PC-9 (cell line): ENCODE measurements around the gene CLDN19. TPM values are rescaled to one million over a fixed set of nuclear protein-coding genes. Genes with fewer than 3 reads are reported as not detected.

Source experiments
- Bru-seq: library from RNA; stranded (reverse); fragments of 400-500 nt; gene quantifications from one replicate; lab custom pipeline; 2021; lab: Mats Ljungman, UMichigan
- BruChase-seq, 2 experiments: library from RNA; stranded (reverse); fragments of 400-500 nt; gene quantifications; one replicate each; lab custom pipeline; 2021; lab: Mats Ljungman, UMichigan
- BruUV-seq: library from RNA; stranded (reverse); fragments of 400-500 nt; replicated peaks from 2 replicates; lab custom pipeline; 2021; lab: Mats Ljungman, UMichigan
- CTCF ChIA-PET: fragments of 300-600 bp; sonication (Branson Sonifier 250); formaldehyde crosslinking; loops from one replicate; lab custom pipeline; 2022; ENCODE audit warnings: antibody characterized with exemption; lab: Charles Lee
- POLR2A ChIA-PET: fragments of 300-600 bp; sonication (Branson Sonifier 250); formaldehyde crosslinking; loops from one replicate; lab custom pipeline; 2022; ENCODE audit warnings: antibody characterized with exemption; ENCODE audit not compliant: unreplicated experiment; lab: Charles Lee
- DNase-seq, 2 experiments: peaks; one replicate each; pipeline versions ENCODE4 v3.0.0 to v3.0.0-alpha.2; 2015 to 2022; ENCODE audit warnings: mixed read lengths in 1 of 2
- H2AFZ ChIP-seq: fragments of 200-600 bp; sonication (generic); 2 replicates; pipeline ENCODE4 v1.8.1; 2017; ENCODE audit warnings: antibody characterized with exemption
- H3F3A ChIP-seq: fragments of 200-600 bp; sonication (generic); 2 replicates; pipeline ENCODE4 v1.8.1; 2017; ENCODE audit warnings: antibody characterized with exemption, mild to moderate bottlenecking, low read depth; ENCODE audit not compliant: insufficient read depth
- H3K27ac ChIP-seq: fragments of 200-600 bp; sonication (generic); 2 replicates; pipeline ENCODE4 v1.6.1; 2016; ENCODE audit warnings: mixed run types
- H3K27me3 ChIP-seq: fragments of 200-600 bp; sonication (generic); 2 replicates; pipeline ENCODE4 v1.6.1; 2016; ENCODE audit warnings: low read depth, mixed run types; ENCODE audit not compliant: insufficient read depth
- H3K36me3 ChIP-seq: fragments of 200-600 bp; sonication (generic); 2 replicates; pipeline ENCODE4 v1.6.1; 2016; ENCODE audit warnings: low read depth, mixed run types
- H3K4me1 ChIP-seq: fragments of 200-600 bp; sonication (generic); replicated peaks from 2 replicates; pipeline ENCODE4 v1.6.1; 2016; ENCODE audit warnings: mixed run types; ENCODE audit not compliant: insufficient read depth
- H3K4me2 ChIP-seq: fragments of 200-600 bp; sonication (generic); 2 replicates; pipeline ENCODE4 v1.6.1; 2017; ENCODE audit warnings: mixed run types
- H3K4me3 ChIP-seq: fragments of 200-600 bp; sonication (generic); 2 replicates; pipeline ENCODE4 v1.6.1; 2016; ENCODE audit warnings: mixed run types
- H3K79me2 ChIP-seq: fragments of 200-600 bp; sonication (generic); 2 replicates; pipeline ENCODE4 v1.6.1; 2017; ENCODE audit warnings: low read depth, mixed run types
- H3K9me2 ChIP-seq: fragments of 200-600 bp; sonication (generic); 2 replicates; pipeline ENCODE4 v1.8.1; 2017; ENCODE audit warnings: mild to moderate bottlenecking; ENCODE audit not compliant: insufficient read depth
- H3K9me3 ChIP-seq: fragments of 200-600 bp; sonication (generic); 2 replicates; pipeline ENCODE4 v1.8.1; 2016; ENCODE audit warnings: low read depth; ENCODE audit not compliant: insufficient read depth
- H4K20me1 ChIP-seq: fragments of 200-600 bp; sonication (generic); 2 replicates; pipeline ENCODE4 v1.8.1; 2017; ENCODE audit not compliant: insufficient read depth
- CTCF ChIP-seq: fragments of 200-600 bp; sonication (generic); conservative IDR thresholded peaks from 2 replicates; pipeline ENCODE4 v1.6.1; 2017; ENCODE audit warnings: mixed run types, antibody characterized with exemption, mild to moderate bottlenecking, moderate library complexity
- EZH2 ChIP-seq: fragments of 200-600 bp; sonication (generic); IDR thresholded peaks from 2 replicates; pipeline ENCODE4 v1.8.0; 2017; ENCODE audit warnings: antibody characterized with exemption, low read depth
- intact Hi-C: fragments of 100-400 bp; cut with micrococcal nuclease; formaldehyde crosslinking; loops from one replicate; pipeline ENCODE4 v1.10.0; 2022; ENCODE audit not compliant: unreplicated experiment
- long read RNA-seq: library from polyadenylated mRNA; stranded (forward); transcript quantifications from one replicate; pipeline ENCODE4 v2.0.0, GENCODE V29; 2022
- total RNA-seq: library from RNA; stranded (reverse); gene quantifications from 2 replicates; pipeline ENCODE4 v1.2.3, GENCODE V29; 2021

Gene CLDN19
- not detected in 2 replicates for total RNA-seq
- not detected for Bru-seq, nascent RNA
- BruChase-seq, experiment 1, labeled RNA remaining after a 2-hour chase: not detected
- not detected for BruChase-seq, experiment 2, labeled RNA remaining after a 6-hour chase
- long read RNA-seq: 0 reads

GRCh38 chr1:42739753-42740700 lies at the start of gene CLDN19:
Gene CLDN19, minus strand, starts transcription at chr1:42740236. Its CDS starts 173 bp downstream, at chr1:42740063.
- CTCF ChIA-PET: no interaction called here
- Histone ChIP-seq H4K20me1 (no peaks in the 10 kb centered on the region), H3K9me3 (no peaks in the 10 kb centered on the region), H3K4me3 (no peak within 1 kb of the TSS), H3K9me2 (no peaks in the 10 kb centered on the region), H3K4me2 (no peak within 1 kb of the TSS), H3K36me3 (no peaks in the 10 kb centered on the region), H3K4me1 (no peaks in the 10 kb centered on the region), H3K27ac (no peak within 1 kb of the TSS), H3F3A (no peaks in the 10 kb centered on the region), H2AFZ (no peak within 1 kb of the TSS), H3K27me3 (no peaks in the 10 kb centered on the region), H3K79me2 (no peaks in the 10 kb centered on the region)
- intact Hi-C loops: no loop called here
- POLR2A ChIA-PET: no interaction called here
- no peak for DNase-seq
- TF ChIP-seq CTCF (no peak), EZH2 (no peak)
- BruUV-seq: no TSS peak

DNA sequence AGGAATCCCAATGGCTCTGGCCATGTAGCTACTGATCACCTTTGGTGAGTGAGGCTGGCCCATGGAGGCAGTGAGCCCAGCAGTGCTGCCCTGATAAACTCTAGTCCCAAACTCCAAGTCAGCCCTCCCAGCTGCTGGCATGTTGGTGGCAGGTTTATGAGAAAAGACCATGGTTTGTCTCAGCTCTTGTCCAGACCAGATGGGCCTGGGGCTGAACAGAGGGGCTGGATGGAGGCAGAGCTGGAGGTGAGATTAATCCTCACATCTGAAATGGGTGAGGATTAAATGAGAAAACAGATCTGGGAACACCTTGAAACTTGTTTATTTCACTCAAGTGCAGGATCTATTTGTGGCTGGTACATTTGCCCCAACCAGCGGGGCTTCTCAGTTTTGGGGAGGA lies 48.0 kb upstream of the CLDN19 start:
- Histone ChIP-seq H3K4me3 (no peak overlapping the region), H3K9me3 (no peaks in the 10 kb centered on the region), H3K79me2 (no peaks in the 10 kb centered on the region), H4K20me1 (no peaks in the 10 kb centered on the region), H3K9me2 (no peaks in the 10 kb centered on the region; the same call in 1 of the 2 replicates), H3K4me2 (no peak overlapping the region), H2AFZ (no peak overlapping the region), H3K4me1 (no peaks in the 10 kb centered on the region), H3K36me3 (no peaks in the 10 kb centered on the region), H3K27ac (no peak overlapping the region), H3K27me3 (no peaks in the 10 kb centered on the region), H3F3A (no peaks in the 10 kb centered on the region)
- POLR2A ChIA-PET: no interaction called here
- CTCF ChIA-PET: interaction anchor here (0.5 kb wide), 1 partner anchor 52 kb away, joined by 3 read pairs; no protein-coding TSS in a partner anchor
- no peak for DNase-seq
- TF ChIP-seq CTCF: no peak
- no peak for TF ChIP-seq EZH2
- intact Hi-C loops: no loop called here
- BruUV-seq: no TSS peak

DNA sequence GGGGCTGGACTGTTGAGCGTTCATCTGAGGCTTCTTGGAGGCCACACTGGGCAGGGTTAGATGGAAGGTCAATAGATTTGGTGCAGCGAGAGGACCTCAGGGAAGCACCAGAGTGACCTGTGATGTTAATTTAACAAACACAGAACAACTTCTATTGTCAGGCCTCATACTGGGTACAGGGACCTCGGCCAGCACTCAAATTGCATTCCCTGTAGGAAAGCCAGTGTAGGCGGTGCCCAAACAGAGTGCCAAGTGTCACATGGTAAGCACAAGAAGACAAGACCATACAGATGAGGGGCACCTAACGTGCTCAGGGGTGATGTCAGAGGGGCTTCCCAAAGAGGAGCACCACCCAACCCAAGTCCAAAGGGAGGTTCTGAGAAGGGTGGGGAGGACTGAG lies 46.1 kb upstream of the CLDN19 start:
- ChIA-PET POLR2A (no interaction called here), CTCF (no interaction called here)
- no peaks in the 10 kb centered on the region for H4K20me1 ChIP-seq
- no peaks in the 10 kb centered on the region for H3K4me1 ChIP-seq
- no peaks in the 10 kb centered on the region for H3K9me3 ChIP-seq
- no peaks in the 10 kb centered on the region for H3F3A ChIP-seq
- H3K4me3 ChIP-seq: no peak overlapping the region
- TF ChIP-seq EZH2 (no peak), CTCF (no peak)
- H3K9me2 ChIP-seq: no peaks in the 10 kb centered on the region; the same call in 1 of the 2 replicates
- no peaks in the 10 kb centered on the region for H3K27me3 ChIP-seq
- BruUV-seq: no TSS peak
- intact Hi-C loops: no loop called here
- H2AFZ ChIP-seq: no peak overlapping the region
- DNase-seq: no peak
- no peak overlapping the region for H3K27ac ChIP-seq
- no peak overlapping the region for H3K4me2 ChIP-seq
- H3K79me2 ChIP-seq: no peaks in the 10 kb centered on the region
- H3K36me3 ChIP-seq: no peaks in the 10 kb centered on the region
